Measurements from ENCODE around the gene MSANTD1. TPM values are rescaled to one million over a fixed set of nuclear protein-coding genes. Genes with fewer than 3 reads are reported as not detected.

The MSANTD1 gene
- total RNA-seq, 2 donors from 2014 or later: 1.00 to 2.5 TPM

GRCh38 chr4:3238721-3239120 is 10.2 kb upstream of the MSANTD1 start:
- TF ChIP-seq CTCF (conservative IDR thresholded peaks at IDR 0.05): no peak
- Histone ChIP-seq H3K9ac (ENCODE audit: extremely low read depth, low read length, poor library complexity, severe bottlenecking) (no peak overlapping the region), H3K4me3 (ENCODE audit: low read length) (no peak overlapping the region), H3K4me1 (ENCODE audit: control insufficient read depth, insufficient read depth, low read length) (no peaks in the 10 kb centered on the region), H3K27ac (ENCODE audit: low read depth, low read length) (peak overlapping the region; percentile 73), H3K9me3 (ENCODE audit: control insufficient read depth, low read length) (no peaks in the 10 kb centered on the region), H3K27me3 (ENCODE audit: control insufficient read depth, insufficient read depth, low read length, poor library complexity, severe bottlenecking) (no peaks in the 10 kb centered on the region), H3K36me3 (ENCODE audit: control insufficient read depth, insufficient read depth, low read length) (peaks cover 35% of the 10 kb centered on the region)
- peaks cover 56% of the 10 kb centered on the region for H3K36me3 Mint-ChIP-seq (ENCODE audit: low read depth)
- H3K4me1 Mint-ChIP-seq: peaks cover 5% of the 10 kb centered on the region
- H3K27ac Mint-ChIP-seq: no peak overlapping the region
- H3K4me3 Mint-ChIP-seq: no peak overlapping the region
- no peaks in the 10 kb centered on the region for H3K9me3 Mint-ChIP-seq
- DNase-seq: no peak
- H3K27me3 Mint-ChIP-seq (ENCODE audit: insufficient read depth): no peaks in the 10 kb centered on the region
- 82 to 93% methylated on average over 13 to 18 of the region's 18 CpGs for WGBS, 2 experiments (ENCODE audit: insufficient coverage in 1 of 2, insufficient read length in 1 of 2)

- Histone ChIP-seq H3K9me3 (ENCODE audit: control insufficient read depth, low read length) (no peaks in the 10 kb centered on the region), H3K4me1 (ENCODE audit: control insufficient read depth, insufficient read depth, low read length) (no peaks in the 10 kb centered on the region), H3K4me3 (ENCODE audit: low read length) (no peak overlapping the region), H3K36me3 (ENCODE audit: control insufficient read depth, insufficient read depth, low read length) (peaks cover 36% of the 10 kb centered on the region), H3K27me3 (ENCODE audit: control insufficient read depth, insufficient read depth, low read length, poor library complexity, severe bottlenecking) (no peaks in the 10 kb centered on the region), H3K27ac (ENCODE audit: low read depth, low read length) (peak overlapping the region; percentile 73), H3K9ac (ENCODE audit: extremely low read depth, low read length, poor library complexity, severe bottlenecking) (no peak overlapping the region)
- no peak for TF ChIP-seq CTCF (conservative IDR thresholded peaks at IDR 0.05)
- H3K4me3 Mint-ChIP-seq: no peak overlapping the region
- no peak for DNase-seq
- peak overlapping the region; percentile 35 for H3K27ac Mint-ChIP-seq
- no peaks in the 10 kb centered on the region for H3K27me3 Mint-ChIP-seq (ENCODE audit: insufficient read depth)
- peaks cover 52% of the 10 kb centered on the region for H3K36me3 Mint-ChIP-seq (ENCODE audit: low read depth)
- 91 to 95% methylated on average over 8 to 11 of the region's 11 CpGs for WGBS, 2 experiments (ENCODE audit: insufficient coverage in 1 of 2, insufficient read length in 1 of 2)
- H3K4me1 Mint-ChIP-seq: peaks cover 5% of the 10 kb centered on the region
- H3K9me3 Mint-ChIP-seq: no peaks in the 10 kb centered on the region
Measured at GRCh38 chr4:3239303-3239702, 9.7 kb upstream of the MSANTD1 start.

GRCh38 chr4:3239998-3240920 is 8.7 kb upstream of the MSANTD1 start:
- Mint-ChIP-seq H3K36me3 (ENCODE audit: low read depth) (peaks cover 46% of the 10 kb centered on the region), H3K27me3 (ENCODE audit: insufficient read depth) (no peaks in the 10 kb centered on the region), H3K9me3 (no peaks in the 10 kb centered on the region), H3K4me1 (peaks cover 5% of the 10 kb centered on the region), H3K27ac (no peak overlapping the region), H3K4me3 (no peak overlapping the region)
- H3K36me3 ChIP-seq (ENCODE audit: control insufficient read depth, insufficient read depth, low read length): peaks cover 28% of the 10 kb centered on the region
- H3K9me3 ChIP-seq (ENCODE audit: control insufficient read depth, low read length): no peaks in the 10 kb centered on the region
- H3K9ac ChIP-seq (ENCODE audit: extremely low read depth, low read length, poor library complexity, severe bottlenecking): no peak overlapping the region
- H3K4me3 ChIP-seq (ENCODE audit: low read length): no peak overlapping the region
- TF ChIP-seq CTCF (conservative IDR thresholded peaks at IDR 0.05): no peak
- peak overlapping the region; percentile 73 for H3K27ac ChIP-seq (ENCODE audit: low read depth, low read length)
- WGBS, 2 experiments (ENCODE audit: insufficient coverage in 1 of 2, insufficient read length in 1 of 2): 93 to 96% methylated on average over 19 to 29 of the region's 29 CpGs
- no peaks in the 10 kb centered on the region for H3K27me3 ChIP-seq (ENCODE audit: control insufficient read depth, insufficient read depth, low read length, poor library complexity, severe bottlenecking)
- no peak for DNase-seq
- no peaks in the 10 kb centered on the region for H3K4me1 ChIP-seq (ENCODE audit: control insufficient read depth, insufficient read depth, low read length)

Measured in endodermal cell (in vitro differentiated cells).